DND-41 (cell line): Measurements from ENCODE around the gene NOSTRIN.

ENCODE experiments used
- EZH2 ChIP-seq: IDR thresholded peaks from 3 replicates; pipeline ENCODE4 v1.6.1; 2012; ENCODE audit warnings: borderline replicate concordance, low read depth, mild to moderate bottlenecking, moderate library complexity, low read length, inconsistent platforms; ENCODE audit not compliant: severe bottlenecking
- TF ChIP-seq, protein P1 (sequence below): IDR thresholded peaks from 2 replicates; pipeline ENCODE4 v1.5.1; 2012; ENCODE audit warnings: borderline replicate concordance, low read length, moderate library complexity, mild to moderate bottlenecking; ENCODE audit not compliant: poor library complexity, severe bottlenecking; ENCODE audit errors: extremely low read depth

DNA sequence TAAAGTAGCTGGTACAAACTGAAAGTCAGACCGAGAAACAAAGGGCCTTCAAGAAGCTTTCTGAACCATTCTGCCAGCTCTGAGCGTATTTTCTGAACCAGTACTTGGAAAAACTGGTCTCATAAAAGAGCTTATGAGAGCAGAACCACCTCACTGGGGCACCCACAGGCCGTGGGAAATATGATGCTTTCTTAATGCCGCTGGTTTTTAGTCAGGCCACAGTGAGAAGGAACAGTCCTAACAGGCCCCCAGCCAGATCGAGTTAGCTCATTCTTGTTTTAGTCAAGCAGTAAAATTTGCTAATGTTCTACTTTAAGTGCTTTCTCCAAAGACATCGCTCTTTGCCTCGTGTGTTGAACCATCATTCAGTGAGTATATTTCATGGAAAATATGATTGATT, 12.7 kb upstream of the NOSTRIN start:
- TF ChIP-seq, protein P1, sequence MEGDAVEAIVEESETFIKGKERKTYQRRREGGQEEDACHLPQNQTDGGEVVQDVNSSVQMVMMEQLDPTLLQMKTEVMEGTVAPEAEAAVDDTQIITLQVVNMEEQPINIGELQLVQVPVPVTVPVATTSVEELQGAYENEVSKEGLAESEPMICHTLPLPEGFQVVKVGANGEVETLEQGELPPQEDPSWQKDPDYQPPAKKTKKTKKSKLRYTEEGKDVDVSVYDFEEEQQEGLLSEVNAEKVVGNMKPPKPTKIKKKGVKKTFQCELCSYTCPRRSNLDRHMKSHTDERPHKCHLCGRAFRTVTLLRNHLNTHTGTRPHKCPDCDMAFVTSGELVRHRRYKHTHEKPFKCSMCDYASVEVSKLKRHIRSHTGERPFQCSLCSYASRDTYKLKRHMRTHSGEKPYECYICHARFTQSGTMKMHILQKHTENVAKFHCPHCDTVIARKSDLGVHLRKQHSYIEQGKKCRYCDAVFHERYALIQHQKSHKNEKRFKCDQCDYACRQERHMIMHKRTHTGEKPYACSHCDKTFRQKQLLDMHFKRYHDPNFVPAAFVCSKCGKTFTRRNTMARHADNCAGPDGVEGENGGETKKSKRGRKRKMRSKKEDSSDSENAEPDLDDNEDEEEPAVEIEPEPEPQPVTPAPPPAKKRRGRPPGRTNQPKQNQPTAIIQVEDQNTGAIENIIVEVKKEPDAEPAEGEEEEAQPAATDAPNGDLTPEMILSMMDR, result no peak
- no peak for TF ChIP-seq EZH2
